Measurements from ENCODE around the gene PCDHGA1.

DNA sequence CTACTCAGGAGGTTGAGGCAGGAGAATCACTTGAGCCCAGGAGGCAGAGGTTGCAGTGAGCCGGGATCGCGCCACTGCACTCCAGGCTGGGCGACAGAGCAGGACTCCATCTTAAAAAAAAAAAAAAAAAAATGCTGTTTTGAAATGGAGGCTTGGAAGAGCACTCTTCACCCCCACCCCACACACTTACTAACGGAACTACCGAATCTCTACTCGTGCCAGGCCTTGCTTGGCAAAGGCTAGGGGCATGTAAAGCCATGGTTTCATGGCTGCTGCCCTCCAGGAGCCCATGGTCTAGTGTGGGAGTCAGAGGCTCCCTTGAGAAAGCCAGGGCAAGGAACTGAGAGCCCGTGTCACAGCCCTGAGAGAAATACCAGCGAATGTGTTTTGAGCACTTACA, 179.8 kb downstream of the PCDHGA1 start:
- TF ChIP-seq, protein P1, sequence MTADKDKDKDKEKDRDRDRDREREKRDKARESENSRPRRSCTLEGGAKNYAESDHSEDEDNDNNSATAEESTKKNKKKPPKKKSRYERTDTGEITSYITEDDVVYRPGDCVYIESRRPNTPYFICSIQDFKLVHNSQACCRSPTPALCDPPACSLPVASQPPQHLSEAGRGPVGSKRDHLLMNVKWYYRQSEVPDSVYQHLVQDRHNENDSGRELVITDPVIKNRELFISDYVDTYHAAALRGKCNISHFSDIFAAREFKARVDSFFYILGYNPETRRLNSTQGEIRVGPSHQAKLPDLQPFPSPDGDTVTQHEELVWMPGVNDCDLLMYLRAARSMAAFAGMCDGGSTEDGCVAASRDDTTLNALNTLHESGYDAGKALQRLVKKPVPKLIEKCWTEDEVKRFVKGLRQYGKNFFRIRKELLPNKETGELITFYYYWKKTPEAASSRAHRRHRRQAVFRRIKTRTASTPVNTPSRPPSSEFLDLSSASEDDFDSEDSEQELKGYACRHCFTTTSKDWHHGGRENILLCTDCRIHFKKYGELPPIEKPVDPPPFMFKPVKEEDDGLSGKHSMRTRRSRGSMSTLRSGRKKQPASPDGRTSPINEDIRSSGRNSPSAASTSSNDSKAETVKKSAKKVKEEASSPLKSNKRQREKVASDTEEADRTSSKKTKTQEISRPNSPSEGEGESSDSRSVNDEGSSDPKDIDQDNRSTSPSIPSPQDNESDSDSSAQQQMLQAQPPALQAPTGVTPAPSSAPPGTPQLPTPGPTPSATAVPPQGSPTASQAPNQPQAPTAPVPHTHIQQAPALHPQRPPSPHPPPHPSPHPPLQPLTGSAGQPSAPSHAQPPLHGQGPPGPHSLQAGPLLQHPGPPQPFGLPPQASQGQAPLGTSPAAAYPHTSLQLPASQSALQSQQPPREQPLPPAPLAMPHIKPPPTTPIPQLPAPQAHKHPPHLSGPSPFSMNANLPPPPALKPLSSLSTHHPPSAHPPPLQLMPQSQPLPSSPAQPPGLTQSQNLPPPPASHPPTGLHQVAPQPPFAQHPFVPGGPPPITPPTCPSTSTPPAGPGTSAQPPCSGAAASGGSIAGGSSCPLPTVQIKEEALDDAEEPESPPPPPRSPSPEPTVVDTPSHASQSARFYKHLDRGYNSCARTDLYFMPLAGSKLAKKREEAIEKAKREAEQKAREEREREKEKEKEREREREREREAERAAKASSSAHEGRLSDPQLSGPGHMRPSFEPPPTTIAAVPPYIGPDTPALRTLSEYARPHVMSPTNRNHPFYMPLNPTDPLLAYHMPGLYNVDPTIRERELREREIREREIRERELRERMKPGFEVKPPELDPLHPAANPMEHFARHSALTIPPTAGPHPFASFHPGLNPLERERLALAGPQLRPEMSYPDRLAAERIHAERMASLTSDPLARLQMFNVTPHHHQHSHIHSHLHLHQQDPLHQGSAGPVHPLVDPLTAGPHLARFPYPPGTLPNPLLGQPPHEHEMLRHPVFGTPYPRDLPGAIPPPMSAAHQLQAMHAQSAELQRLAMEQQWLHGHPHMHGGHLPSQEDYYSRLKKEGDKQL (CRISPR knock-in tag; IDR thresholded peaks at IDR 0.05; ENCODE audit: borderline replicate concordance) = no peak
- TF ChIP-seq ZNF76 (CRISPR knock-in tag; IDR thresholded peaks at IDR 0.05; ENCODE audit: borderline replicate concordance) = no peak
- no peak for TF ChIP-seq HCFC1 (IDR thresholded peaks at IDR 0.05; ENCODE audit: low read depth, low read length)
- TF ChIP-seq CBX5 (IDR thresholded peaks at IDR 0.05; ENCODE audit: borderline replicate concordance, low read depth) = no peak
- TF ChIP-seq, protein P2, sequence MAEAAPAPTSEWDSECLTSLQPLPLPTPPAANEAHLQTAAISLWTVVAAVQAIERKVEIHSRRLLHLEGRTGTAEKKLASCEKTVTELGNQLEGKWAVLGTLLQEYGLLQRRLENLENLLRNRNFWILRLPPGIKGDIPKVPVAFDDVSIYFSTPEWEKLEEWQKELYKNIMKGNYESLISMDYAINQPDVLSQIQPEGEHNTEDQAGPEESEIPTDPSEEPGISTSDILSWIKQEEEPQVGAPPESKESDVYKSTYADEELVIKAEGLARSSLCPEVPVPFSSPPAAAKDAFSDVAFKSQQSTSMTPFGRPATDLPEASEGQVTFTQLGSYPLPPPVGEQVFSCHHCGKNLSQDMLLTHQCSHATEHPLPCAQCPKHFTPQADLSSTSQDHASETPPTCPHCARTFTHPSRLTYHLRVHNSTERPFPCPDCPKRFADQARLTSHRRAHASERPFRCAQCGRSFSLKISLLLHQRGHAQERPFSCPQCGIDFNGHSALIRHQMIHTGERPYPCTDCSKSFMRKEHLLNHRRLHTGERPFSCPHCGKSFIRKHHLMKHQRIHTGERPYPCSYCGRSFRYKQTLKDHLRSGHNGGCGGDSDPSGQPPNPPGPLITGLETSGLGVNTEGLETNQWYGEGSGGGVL (CRISPR knock-in tag; IDR thresholded peaks at IDR 0.05) = no peak
- TF ChIP-seq EZH2 (IDR thresholded peaks at IDR 0.05; ENCODE audit: borderline replicate concordance, low read depth, low read length) = no peak

Measured in K562 (cell line).